BLaER1 treated with 17β-estradiol and CSF1 and Interleukin-3, amounts not matched to agents 10 nM and 100 nM (cell line): Measurements from ENCODE around the gene ERG.
A peak's percentile ranks its signal among the peaks of the same experiment; 100 is the strongest.

Source experiments
- H3K27ac ChIP-seq, 11 experiments: shearing (Covaris generic); formaldehyde crosslinking; 2 replicates each; pipeline ENCODE4 v1.8.1; 2022
- H3K27me3 ChIP-seq, 11 experiments: shearing (Covaris generic); formaldehyde crosslinking; 2 replicates each; pipeline ENCODE4 v1.8.1; 2022
- H3K36me3 ChIP-seq, 11 experiments: shearing (Covaris generic); formaldehyde crosslinking; 2 replicates each; pipeline ENCODE4 v1.8.1; 2022
- H3K4me1 ChIP-seq, 10 experiments: shearing (Covaris generic); formaldehyde crosslinking; 2 replicates each; pipeline ENCODE4 v1.8.1; 2022
- H3K4me2 ChIP-seq, 11 experiments: shearing (Covaris generic); formaldehyde crosslinking; 2 replicates each; pipeline ENCODE4 v1.8.1; 2022
- H3K4me3 ChIP-seq, 10 experiments: shearing (Covaris generic); formaldehyde crosslinking; 2 replicates each; pipeline ENCODE4 v1.8.1; 2022
- H3K9ac ChIP-seq, 11 experiments: shearing (Covaris generic); formaldehyde crosslinking; 2 replicates each; pipeline ENCODE4 v1.8.1; 2022
- H3K9me3 ChIP-seq, 11 experiments: shearing (Covaris generic); formaldehyde crosslinking; replicated peaks in 1 of 11; 2 replicates each; pipeline ENCODE4 v1.8.1; 2022
- H4K20me1 ChIP-seq, 11 experiments: shearing (Covaris generic); formaldehyde crosslinking; 2 replicates each; pipeline ENCODE4 v1.8.1; 2022
- Cebpa-rat ChIP-seq, 11 experiments: shearing (Covaris generic); IDR thresholded peaks; 2 replicates each; pipeline ENCODE4 v1.8.1; 2022

Gene ERG

GRCh38 chr21:38349977-38350376 lies 148.3 kb downstream of the ERG start:
- Histone ChIP-seq H3K4me1 (peaks cover 11 to 43% (median 31%) of the 10 kb centered on the region in 10 experiments; a peak in 19 of 20 replicates), H3K4me2 (peak overlapping the region in 5 of 11 experiments; percentile 1 to 44 (median 24); a peak in 9 of 22 replicates), H3K4me3 (no peak overlapping the region), H3K9me3 (peaks cover 0 to 10% (median 0%) of the 10 kb centered on the region in 11 experiments; a peak in 3 of 22 replicates), H3K36me3 (no peaks in the 10 kb centered on the region), H3K27me3 (peaks cover 0 to 4% (median 0%) of the 10 kb centered on the region in 11 experiments; a peak in 3 of 22 replicates), H3K9ac (no peak overlapping the region), H4K20me1 (no peaks in the 10 kb centered on the region), H3K27ac (no peak overlapping the region)
- no peak for TF ChIP-seq Cebpa-rat (IDR thresholded peaks at IDR 0.05)

DNA sequence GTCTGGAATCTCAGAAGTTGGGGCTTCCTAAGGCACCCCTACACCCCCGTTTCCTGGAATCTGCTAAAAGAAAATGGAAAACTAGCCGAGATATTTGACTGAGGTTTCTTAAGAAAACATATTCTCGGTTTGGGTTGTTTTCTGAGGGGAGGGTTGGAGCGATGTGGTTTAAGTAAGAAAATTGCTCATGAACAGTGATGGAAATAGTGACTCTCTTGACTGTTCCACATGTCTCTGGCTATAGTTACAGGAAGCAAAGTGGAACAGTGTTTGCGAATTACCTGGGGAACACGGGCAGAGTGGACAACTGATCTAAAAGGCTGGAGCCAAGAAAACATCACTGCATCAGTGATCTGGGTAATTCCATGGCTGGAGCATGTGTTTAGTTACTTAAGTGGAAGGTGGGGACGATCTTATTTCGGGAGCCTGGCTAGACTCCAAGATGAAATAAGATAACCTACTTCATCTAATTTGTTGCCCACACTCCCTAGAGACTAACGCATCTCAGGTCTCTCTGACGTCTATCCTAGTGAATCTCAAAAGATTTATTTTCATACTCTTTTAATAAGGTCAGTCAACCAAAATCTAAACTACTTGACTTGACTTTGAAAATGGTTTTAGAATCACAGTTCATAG lies 149.0 kb downstream of the ERG start:
- Histone ChIP-seq H3K4me1 (peaks cover 11 to 43% (median 31%) of the 10 kb centered on the region in 10 experiments; a peak in 19 of 20 replicates), H4K20me1 (no peaks in the 10 kb centered on the region), H3K27me3 (peaks cover 0 to 4% (median 0%) of the 10 kb centered on the region in 11 experiments; a peak in 3 of 22 replicates), H3K4me3 (no peak overlapping the region), H3K9me3 (peaks cover 0 to 10% (median 0%) of the 10 kb centered on the region in 11 experiments; a peak in 3 of 22 replicates), H3K9ac (no peak overlapping the region), H3K27ac (no peak overlapping the region), H3K36me3 (no peaks in the 10 kb centered on the region), H3K4me2 (peak overlapping the region in 6 of 11 experiments; percentile 10 to 44 (median 26); a peak in 12 of 22 replicates)
- TF ChIP-seq Cebpa-rat (IDR thresholded peaks at IDR 0.05) = no peak

DNA sequence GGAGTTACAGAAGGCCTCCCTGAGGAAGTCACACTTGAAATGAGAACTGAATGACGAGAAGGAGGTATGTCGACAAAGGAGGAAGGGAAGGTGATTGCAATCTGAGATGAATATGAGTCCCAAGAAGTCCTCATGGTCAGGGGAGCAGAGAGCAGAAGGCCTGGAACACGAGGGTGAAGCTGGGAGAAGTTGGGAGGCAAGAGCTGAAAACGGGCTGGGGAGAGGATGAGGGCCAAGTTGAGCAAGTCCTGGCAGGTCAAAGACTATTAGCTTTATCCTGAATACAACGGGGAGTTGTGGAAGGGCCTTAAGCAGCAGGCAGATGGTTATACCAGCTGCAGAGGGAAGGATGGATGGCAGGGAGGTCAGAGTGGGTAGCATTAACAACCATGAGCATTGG lies 152.0 kb downstream of the ERG start:
- no peak for TF ChIP-seq Cebpa-rat (IDR thresholded peaks at IDR 0.05)
- H4K20me1 ChIP-seq = no peaks in the 10 kb centered on the region
- H3K9me3 ChIP-seq = peaks cover 0 to 10% (median 0%) of the 10 kb centered on the region in 11 experiments; a peak in 4 of 22 replicates
- no peak overlapping the region for H3K4me2 ChIP-seq
- no peak overlapping the region for H3K4me3 ChIP-seq
- peaks cover 0 to 10% (median 0%) of the 10 kb centered on the region in 11 experiments; a peak in 2 of 22 replicates for H3K27me3 ChIP-seq
- H3K36me3 ChIP-seq = no peaks in the 10 kb centered on the region
- H3K4me1 ChIP-seq = peaks cover 4 to 35% (median 24%) of the 10 kb centered on the region in 10 experiments; a peak in 16 of 20 replicates
- H3K27ac ChIP-seq = no peak overlapping the region
- H3K9ac ChIP-seq = no peak overlapping the region

GRCh38 chr21:38343691-38344090 lies 154.6 kb downstream of the ERG start:
- Histone ChIP-seq H3K4me3 (no peak overlapping the region), H3K36me3 (no peaks in the 10 kb centered on the region), H3K27ac (no peak overlapping the region), H3K4me1 (peaks cover 5 to 11% (median 6%) of the 10 kb centered on the region in 10 experiments; a peak in 12 of 20 replicates), H3K27me3 (peaks cover 0 to 8% (median 0%) of the 10 kb centered on the region in 11 experiments; a peak in 1 of 22 replicates), H3K9me3 (peaks cover 0 to 10% (median 0%) of the 10 kb centered on the region in 11 experiments; a peak in 4 of 22 replicates), H4K20me1 (no peaks in the 10 kb centered on the region), H3K4me2 (no peak overlapping the region), H3K9ac (no peak overlapping the region)
- TF ChIP-seq Cebpa-rat (IDR thresholded peaks at IDR 0.05) = no peak

GRCh38 chr21:38342739-38343138 lies 155.5 kb downstream of the ERG start:
- TF ChIP-seq Cebpa-rat (IDR thresholded peaks at IDR 0.05) = no peak
- Histone ChIP-seq H3K9ac (no peak overlapping the region), H3K4me1 (peaks cover 5 to 7% (median 6%) of the 10 kb centered on the region in 10 experiments; a peak in 11 of 20 replicates), H3K36me3 (no peaks in the 10 kb centered on the region), H3K9me3 (peaks cover 0 to 17% (median 0%) of the 10 kb centered on the region in 11 experiments; a peak in 5 of 22 replicates), H3K27ac (no peak overlapping the region), H3K4me2 (no peak overlapping the region), H4K20me1 (no peaks in the 10 kb centered on the region), H3K27me3 (peaks cover 0 to 8% (median 0%) of the 10 kb centered on the region in 11 experiments; a peak in 1 of 22 replicates), H3K4me3 (no peak overlapping the region)

DNA sequence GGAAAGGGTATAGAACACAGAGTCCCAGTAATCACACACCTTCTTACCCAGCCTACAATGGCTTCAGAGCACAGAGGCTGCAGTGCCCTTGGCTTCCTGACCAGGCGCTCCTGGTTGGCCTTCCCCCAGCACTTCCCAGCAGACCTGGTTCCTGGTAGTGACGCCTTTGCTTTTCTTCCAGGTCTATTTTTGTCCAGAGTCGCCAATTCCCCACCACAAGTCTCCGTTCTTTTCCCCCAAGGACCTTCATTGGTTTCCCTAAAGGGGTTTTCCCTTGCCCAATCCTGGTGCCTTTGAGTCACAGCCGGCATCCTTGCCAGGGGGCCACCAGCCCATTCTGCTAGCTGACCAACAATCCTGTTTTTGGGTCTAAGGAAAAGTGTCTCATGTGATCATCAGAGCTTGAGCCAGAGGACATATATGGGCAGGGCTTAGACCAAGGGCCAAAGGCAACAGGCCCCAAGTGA lies 156.7 kb downstream of the ERG start:
- H3K36me3 ChIP-seq = no peaks in the 10 kb centered on the region
- H3K4me1 ChIP-seq = peaks cover 5 to 7% (median 6%) of the 10 kb centered on the region in 10 experiments; a peak in 11 of 20 replicates
- no peaks in the 10 kb centered on the region for H4K20me1 ChIP-seq
- TF ChIP-seq Cebpa-rat (IDR thresholded peaks at IDR 0.05) = no peak
- H3K27ac ChIP-seq = no peak overlapping the region
- H3K9me3 ChIP-seq = peaks cover 0 to 20% (median 2%) of the 10 kb centered on the region in 11 experiments; a peak in 6 of 22 replicates
- H3K4me3 ChIP-seq = no peak overlapping the region
- no peak overlapping the region for H3K9ac ChIP-seq
- peak overlapping the region in 10 of 11 experiments; percentile 17 to 55 (median 48); a peak in 18 of 22 replicates for H3K4me2 ChIP-seq
- peaks cover 0 to 8% (median 0%) of the 10 kb centered on the region in 11 experiments; a peak in 2 of 22 replicates for H3K27me3 ChIP-seq

DNA sequence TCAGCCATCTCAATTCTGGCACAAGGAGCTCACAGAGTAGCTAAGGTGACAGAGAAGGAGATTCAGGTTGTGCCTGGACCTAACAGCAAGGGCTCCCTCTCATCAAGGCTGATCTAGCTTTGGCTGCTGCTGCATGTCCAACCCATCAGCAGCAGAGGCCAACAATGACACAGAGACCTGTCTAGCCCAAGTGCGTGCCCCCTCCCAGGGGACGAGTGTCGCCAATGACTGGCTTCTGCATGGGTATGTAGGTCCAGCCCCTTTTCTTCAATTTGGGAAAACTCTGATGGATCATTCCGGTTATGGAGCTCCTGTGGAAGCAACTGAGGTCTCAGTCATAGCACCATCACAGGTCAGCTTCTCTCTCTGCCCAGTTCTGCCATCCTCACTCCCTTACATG lies 158.1 kb downstream of the ERG start:
- Histone ChIP-seq H3K4me2 (no peak overlapping the region), H3K9ac (no peak overlapping the region), H3K36me3 (no peaks in the 10 kb centered on the region), H3K9me3 (peaks cover 0 to 23% (median 4%) of the 10 kb centered on the region in 11 experiments; a peak in 7 of 22 replicates), H4K20me1 (no peaks in the 10 kb centered on the region), H3K27me3 (peaks cover 0 to 8% (median 0%) of the 10 kb centered on the region in 11 experiments; a peak in 2 of 22 replicates), H3K4me1 (peaks cover 5 to 7% (median 6%) of the 10 kb centered on the region in 10 experiments; a peak in 11 of 20 replicates), H3K27ac (no peak overlapping the region), H3K4me3 (no peak overlapping the region)
- no peak for TF ChIP-seq Cebpa-rat (IDR thresholded peaks at IDR 0.05)

- Histone ChIP-seq H3K27ac (no peak overlapping the region), H3K4me2 (no peak overlapping the region), H3K9me3 (peaks cover 0 to 23% (median 4%) of the 10 kb centered on the region in 11 experiments; a peak in 7 of 22 replicates), H3K27me3 (peaks cover 0 to 18% (median 0%) of the 10 kb centered on the region in 11 experiments; a peak in 5 of 22 replicates), H3K4me1 (peaks cover 5 to 7% (median 6%) of the 10 kb centered on the region in 10 experiments; a peak in 11 of 20 replicates), H3K36me3 (no peaks in the 10 kb centered on the region), H3K9ac (no peak overlapping the region), H4K20me1 (no peaks in the 10 kb centered on the region), H3K4me3 (no peak overlapping the region)
- no peak for TF ChIP-seq Cebpa-rat (IDR thresholded peaks at IDR 0.05)
These were observed 160.5 kb downstream of the ERG start for GRCh38 chr21:38337793-38338192.

GRCh38 chr21:38334866-38335265 lies 163.4 kb downstream of the ERG start:
- H4K20me1 ChIP-seq = no peaks in the 10 kb centered on the region; a peak in 1 of 22 replicates
- no peak overlapping the region for H3K27ac ChIP-seq
- peaks cover 0 to 37% (median 4%) of the 10 kb centered on the region in 11 experiments; a peak in 7 of 22 replicates for H3K9me3 ChIP-seq
- H3K36me3 ChIP-seq = no peaks in the 10 kb centered on the region
- no peak for TF ChIP-seq Cebpa-rat (IDR thresholded peaks at IDR 0.05)
- peaks cover 0 to 47% (median 0%) of the 10 kb centered on the region in 11 experiments; a peak in 7 of 22 replicates for H3K27me3 ChIP-seq
- H3K4me2 ChIP-seq = no peak overlapping the region
- no peak overlapping the region for H3K9ac ChIP-seq
- H3K4me3 ChIP-seq = no peak overlapping the region
- H3K4me1 ChIP-seq = no peaks in the 10 kb centered on the region
